ENCODE measurements around the gene CTNND2. TPM values are rescaled to one million over a fixed set of nuclear protein-coding genes. Genes with fewer than 3 reads are reported as not detected.

CTNND2 gene
- total and polyA plus RNA-seq, 2 donors: 0.24 to 1.4 TPM

DNA sequence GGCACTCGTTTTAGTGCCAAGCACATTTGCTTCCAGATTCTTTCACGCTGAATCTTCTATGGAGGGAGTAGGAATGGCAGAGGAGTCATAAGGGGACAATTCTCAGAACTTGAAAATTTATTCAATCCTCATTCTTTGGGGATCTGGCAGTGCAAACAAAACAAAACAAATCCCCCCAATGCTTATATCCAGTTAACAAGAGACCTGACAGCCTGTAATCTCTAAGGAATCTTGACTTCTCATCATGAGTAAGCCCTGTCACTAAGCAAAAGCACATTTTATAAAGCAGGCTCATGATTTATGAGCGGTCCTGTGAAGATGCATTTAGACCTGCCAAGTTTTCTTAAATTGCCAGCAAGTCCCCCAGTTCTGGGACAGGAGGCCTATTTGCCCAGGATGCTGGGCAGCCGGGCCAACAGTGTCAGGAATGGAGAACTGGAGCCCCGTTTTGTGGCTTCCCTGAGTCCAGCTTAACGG is 513.9 kb downstream of the CTNND2 start:
- Histone ChIP-seq H3K27ac (ENCODE audit: low read depth) (no peak overlapping the region), H3K36me3 (ENCODE audit: insufficient read depth) (no peaks in the 10 kb centered on the region), H3K4me3 (ENCODE audit: low read depth, low read length) (no peak overlapping the region), H3K4me1 (ENCODE audit: insufficient read depth) (no peaks in the 10 kb centered on the region)
- no peak for DNase-seq (ENCODE audit: extremely low spot score)
- WGBS: 73% methylated on average over 6 of the region's 6 CpGs

- Histone ChIP-seq H3K36me3 (ENCODE audit: insufficient read depth) (no peaks in the 10 kb centered on the region), H3K4me1 (ENCODE audit: insufficient read depth) (no peaks in the 10 kb centered on the region), H3K27ac (ENCODE audit: low read depth) (no peak overlapping the region), H3K4me3 (ENCODE audit: low read depth, low read length) (no peak overlapping the region)
- no peak for DNase-seq (ENCODE audit: extremely low spot score)
- WGBS: 83% methylated on average over 3 of the region's 3 CpGs
These were observed 516.9 kb downstream of the CTNND2 start for GRCh38 chr5:11387382-11387781.

DNA sequence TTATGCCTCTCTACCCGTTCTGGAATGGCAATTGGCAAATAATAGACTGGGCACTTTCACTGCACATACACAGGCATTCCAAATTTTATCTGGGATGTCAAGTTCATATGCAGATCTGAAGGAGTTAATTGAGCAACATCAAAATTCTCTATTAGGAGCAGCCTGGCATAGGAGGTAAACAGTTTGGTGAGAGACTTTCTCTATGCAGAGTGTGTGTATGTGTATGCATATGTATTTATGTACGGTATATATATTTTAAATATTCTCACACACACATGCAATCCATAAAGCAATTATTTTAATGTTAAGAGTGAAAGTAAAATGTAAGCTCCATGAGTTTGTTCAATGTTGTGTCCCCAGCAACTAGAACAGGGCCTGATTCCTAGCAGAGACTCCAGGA is 517.8 kb downstream of the CTNND2 start:
- WGBS: 48% methylated on average over 2 of the region's 2 CpGs
- Histone ChIP-seq H3K4me3 (ENCODE audit: low read depth, low read length) (no peak overlapping the region), H3K4me1 (ENCODE audit: insufficient read depth) (no peaks in the 10 kb centered on the region), H3K36me3 (ENCODE audit: insufficient read depth) (no peaks in the 10 kb centered on the region), H3K27ac (ENCODE audit: low read depth) (no peak overlapping the region)
- no peak for DNase-seq (ENCODE audit: extremely low spot score)

DNA sequence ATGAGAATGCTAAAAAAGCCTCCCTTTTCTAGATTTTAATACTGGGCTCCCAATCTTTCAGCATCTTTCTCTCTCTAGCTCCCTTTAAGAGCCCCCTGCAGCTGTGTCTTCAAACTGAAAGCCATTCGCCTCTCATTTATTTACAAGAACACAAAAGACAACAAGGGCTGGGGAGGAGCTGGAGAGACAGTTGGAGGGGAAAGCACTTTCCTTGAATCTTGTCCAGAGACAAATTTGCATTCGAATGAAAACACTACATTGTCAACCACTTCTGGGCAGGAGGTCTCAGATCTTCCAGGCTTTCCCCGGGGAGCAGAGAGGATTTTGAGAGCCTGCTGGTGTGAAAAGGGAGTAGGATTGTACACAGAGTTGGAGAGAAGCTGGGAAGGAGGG is 518.3 kb downstream of the CTNND2 start:
- H3K27ac ChIP-seq (ENCODE audit: low read depth): no peak overlapping the region
- WGBS: 8% methylated on average over 3 of the region's 3 CpGs
- no peaks in the 10 kb centered on the region for H3K4me1 ChIP-seq (ENCODE audit: insufficient read depth)
- no peaks in the 10 kb centered on the region for H3K36me3 ChIP-seq (ENCODE audit: insufficient read depth)
- DNase-seq (ENCODE audit: extremely low spot score): no peak
- H3K4me3 ChIP-seq (ENCODE audit: low read depth, low read length): no peak overlapping the region

- Histone ChIP-seq H3K4me1 (ENCODE audit: insufficient read depth) (no peaks in the 10 kb centered on the region), H3K27ac (ENCODE audit: low read depth) (no peak overlapping the region), H3K4me3 (ENCODE audit: low read depth, low read length) (peak overlapping the region; percentile 48), H3K36me3 (ENCODE audit: insufficient read depth) (no peaks in the 10 kb centered on the region)
- DNase-seq (ENCODE audit: extremely low spot score): no peak
- WGBS: 2% methylated on average over 33 of the region's 33 CpGs
These were observed 518.9 kb downstream of the CTNND2 start for GRCh38 chr5:11385251-11385900.

DNA sequence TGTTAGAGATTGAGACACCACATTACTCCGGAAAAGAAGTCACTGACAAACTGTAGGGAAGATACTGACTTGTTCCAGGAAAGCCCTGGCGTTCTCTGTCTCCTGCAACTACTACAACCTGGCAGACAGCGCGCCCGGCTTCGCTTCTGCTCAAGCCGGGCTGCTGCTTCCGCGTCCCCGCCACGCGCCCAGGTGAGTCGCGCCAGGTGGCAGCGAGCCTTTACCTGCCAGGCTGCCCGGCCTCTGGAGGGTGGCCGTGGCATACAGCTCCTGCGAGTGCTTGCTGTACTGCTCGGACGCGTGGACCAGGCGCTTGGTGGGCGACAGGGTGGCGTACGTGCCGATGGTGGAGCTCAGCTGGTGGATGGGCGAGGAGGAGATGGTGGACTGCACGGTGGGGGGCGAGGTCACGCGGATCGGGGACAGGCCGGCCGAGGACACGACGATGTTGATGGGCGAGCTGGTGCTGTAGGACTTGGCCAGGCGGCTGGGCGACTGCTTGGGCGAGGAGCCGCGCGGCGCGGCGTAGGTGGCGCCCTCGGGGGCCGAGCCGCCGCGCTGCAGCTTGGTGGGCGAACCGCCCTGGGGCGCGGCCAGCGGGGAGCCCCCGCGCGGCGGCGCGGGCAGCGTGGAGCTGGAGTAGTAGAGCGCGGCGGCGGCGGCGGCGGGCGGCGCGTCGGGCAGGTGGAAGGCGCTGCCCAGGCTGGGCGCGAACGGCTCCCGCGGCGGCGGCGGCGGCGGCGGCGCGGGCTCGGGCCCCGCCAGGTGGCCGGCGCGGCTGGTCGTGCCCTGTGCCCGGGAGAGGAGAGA is 519.6 kb downstream of the CTNND2 start:
- Histone ChIP-seq H3K4me1 (ENCODE audit: insufficient read depth) (no peaks in the 10 kb centered on the region), H3K4me3 (ENCODE audit: low read depth, low read length) (peak overlapping the region; percentile 48), H3K36me3 (ENCODE audit: insufficient read depth) (no peaks in the 10 kb centered on the region), H3K27ac (ENCODE audit: low read depth) (no peak overlapping the region)
- DNase-seq (ENCODE audit: extremely low spot score): no peak
- 2% methylated on average over 94 of the region's 96 CpGs for WGBS

- H3K4me1 ChIP-seq (ENCODE audit: insufficient read depth): no peaks in the 10 kb centered on the region
- H3K27ac ChIP-seq (ENCODE audit: low read depth): no peak overlapping the region
- DNase-seq (ENCODE audit: extremely low spot score): no peak
- no peaks in the 10 kb centered on the region for H3K36me3 ChIP-seq (ENCODE audit: insufficient read depth)
- H3K4me3 ChIP-seq (ENCODE audit: low read depth, low read length): no peak overlapping the region
- 72% methylated on average over 7 of the region's 7 CpGs for WGBS
These were observed 520.6 kb downstream of the CTNND2 start for GRCh38 chr5:11383506-11384095.

DNA sequence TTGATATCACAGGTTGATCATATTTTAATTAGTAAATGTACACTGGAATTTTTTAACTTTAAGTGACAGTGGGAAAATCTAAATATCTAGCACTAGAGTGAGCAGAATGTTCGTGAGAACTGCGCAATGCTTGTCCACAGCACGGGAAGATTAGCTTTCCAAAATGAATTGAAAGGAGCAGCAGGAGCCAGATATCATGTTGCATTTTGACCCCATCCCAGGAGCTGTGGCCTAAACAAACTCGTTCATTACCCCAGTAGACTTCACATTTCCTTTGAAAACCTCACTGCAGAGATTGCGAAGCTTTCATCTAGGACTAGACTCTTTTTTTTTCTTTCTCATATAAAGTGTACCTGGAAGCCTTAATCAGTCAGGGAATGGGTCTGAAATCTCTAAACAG is 525.8 kb downstream of the CTNND2 start:
- no peaks in the 10 kb centered on the region for H3K4me1 ChIP-seq (ENCODE audit: insufficient read depth)
- H3K27ac ChIP-seq (ENCODE audit: low read depth): no peak overlapping the region
- WGBS: 77% methylated on average over 5 of the region's 5 CpGs
- H3K36me3 ChIP-seq (ENCODE audit: insufficient read depth): no peaks in the 10 kb centered on the region
- no peak overlapping the region for H3K4me3 ChIP-seq (ENCODE audit: low read depth, low read length)
- no peak for DNase-seq (ENCODE audit: extremely low spot score)

GRCh38 chr5:11377896-11378295 is 526.4 kb downstream of the CTNND2 start:
- 68% methylated on average over 2 of the region's 2 CpGs for WGBS
- no peaks in the 10 kb centered on the region for H3K36me3 ChIP-seq (ENCODE audit: insufficient read depth)
- H3K4me3 ChIP-seq (ENCODE audit: low read depth, low read length): no peak overlapping the region
- no peak for DNase-seq (ENCODE audit: extremely low spot score)
- no peak overlapping the region for H3K27ac ChIP-seq (ENCODE audit: low read depth)
- no peaks in the 10 kb centered on the region for H3K4me1 ChIP-seq (ENCODE audit: insufficient read depth)

DNA sequence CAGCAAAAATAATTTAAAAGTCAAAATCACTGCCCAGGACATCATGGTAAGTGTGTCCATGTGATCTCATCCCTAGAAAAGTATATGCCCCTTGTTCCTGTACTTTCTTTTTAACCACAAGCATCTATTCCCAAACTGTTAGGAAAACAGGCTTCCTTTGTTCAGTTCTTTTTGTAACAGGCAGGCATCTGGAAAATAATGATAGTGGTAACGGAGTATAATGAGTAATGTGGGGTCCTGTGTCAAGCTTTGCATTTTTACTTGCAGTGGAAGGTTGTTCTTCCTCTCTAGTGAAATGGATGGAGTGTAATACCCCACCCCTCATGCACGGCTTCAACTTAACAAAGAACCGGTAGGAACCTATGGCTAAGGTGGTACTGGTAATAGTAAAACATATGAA is 532.1 kb downstream of the CTNND2 start:
- Histone ChIP-seq H3K27ac (ENCODE audit: low read depth) (no peak overlapping the region), H3K36me3 (ENCODE audit: insufficient read depth) (no peaks in the 10 kb centered on the region), H3K4me1 (ENCODE audit: insufficient read depth) (no peaks in the 10 kb centered on the region), H3K4me3 (ENCODE audit: low read depth, low read length) (no peak overlapping the region)
- WGBS: 81% methylated on average over 3 of the region's 3 CpGs
- no peak for DNase-seq (ENCODE audit: extremely low spot score)

- H3K36me3 ChIP-seq (ENCODE audit: insufficient read depth): no peaks in the 10 kb centered on the region
- WGBS: 91% methylated on average over 1 of the region's 1 CpG
- DNase-seq (ENCODE audit: extremely low spot score): no peak
- no peaks in the 10 kb centered on the region for H3K4me1 ChIP-seq (ENCODE audit: insufficient read depth)
- H3K27ac ChIP-seq (ENCODE audit: low read depth): no peak overlapping the region
- no peak overlapping the region for H3K4me3 ChIP-seq (ENCODE audit: low read depth, low read length)
These were observed 533.2 kb downstream of the CTNND2 start for GRCh38 chr5:11371021-11371420.

GRCh38 chr5:11364531-11364930 is 539.7 kb downstream of the CTNND2 start:
- DNase-seq (ENCODE audit: extremely low spot score): no peak
- no peak overlapping the region for H3K27ac ChIP-seq (ENCODE audit: low read depth)
- 88% methylated on average over 11 of the region's 11 CpGs for WGBS

GRCh38 chr5:11363631-11364178 is 540.5 kb downstream of the CTNND2 start:
- WGBS: 80% methylated on average over 5 of the region's 5 CpGs
- H3K4me3 ChIP-seq (ENCODE audit: low read depth, low read length): no peak overlapping the region
- no peaks in the 10 kb centered on the region for H3K36me3 ChIP-seq (ENCODE audit: insufficient read depth)
- DNase-seq (ENCODE audit: extremely low spot score): no peak
- H3K27ac ChIP-seq (ENCODE audit: low read depth): no peak overlapping the region
- no peaks in the 10 kb centered on the region for H3K4me1 ChIP-seq (ENCODE audit: insufficient read depth)

More at GRCh38 chr5:11364531-11364930, 539.7 kb downstream of the CTNND2 start:
- Histone ChIP-seq H3K4me3 (ENCODE audit: low read depth, low read length) (no peak overlapping the region), H3K4me1 (ENCODE audit: insufficient read depth) (no peaks in the 10 kb centered on the region), H3K36me3 (ENCODE audit: insufficient read depth) (no peaks in the 10 kb centered on the region)

- WGBS: 79% methylated on average over 4 of the region's 4 CpGs
- no peak for DNase-seq (ENCODE audit: extremely low spot score)
- no peak overlapping the region for H3K27ac ChIP-seq (ENCODE audit: low read depth)
These were observed 542.5 kb downstream of the CTNND2 start for GRCh38 chr5:11361768-11362167.

More at GRCh38 chr5:11361768-11362167, 542.5 kb downstream of the CTNND2 start:
- Histone ChIP-seq H3K36me3 (ENCODE audit: insufficient read depth) (no peaks in the 10 kb centered on the region), H3K4me1 (ENCODE audit: insufficient read depth) (no peaks in the 10 kb centered on the region), H3K4me3 (ENCODE audit: low read depth, low read length) (no peak overlapping the region)
